ENCODE measurements around the gene HMGN5. TPM values are rescaled to one million over a fixed set of nuclear protein-coding genes. Genes with fewer than 3 reads are reported as not detected.
A peak's percentile ranks its signal among the peaks of the same experiment; 100 is the strongest.

Gene HMGN5
- total RNA-seq, result 0.17 and 3.0 TPM in 2 replicates

GRCh38 chrX:81201671-81202455 is at the start of gene HMGN5, which contains the start of gene SH3BGRL:
Gene HMGN5 (minus strand): TSS chrX:81201913. CDS start chrX:81121549, 80,364 bp downstream.
Gene SH3BGRL (plus strand): TSS chrX:81202102. CDS start chrX:81202201, 99 bp downstream.
- peak; percentile 45 for DNase-seq (ENCODE audit: low read depth)
- TF ChIP-seq CTCF (conservative IDR thresholded peaks at IDR 0.05; ENCODE audit: low read depth, low read length), result no peak
- peak within 1 kb of the TSS; percentile 84 for H3K4me3 ChIP-seq (ENCODE audit: low read depth, low read length)

GRCh38 chrX:81241753-81242152 is 40.0 kb upstream of the HMGN5 start:
- no peak overlapping the region for H3K4me3 ChIP-seq (ENCODE audit: low read depth, low read length)
- TF ChIP-seq CTCF (conservative IDR thresholded peaks at IDR 0.05; ENCODE audit: low read depth, low read length), result no peak
- DNase-seq (ENCODE audit: low read depth), result no peak

- no peak overlapping the region for H3K4me3 ChIP-seq (ENCODE audit: low read depth, low read length)
- no peak for DNase-seq (ENCODE audit: low read depth)
- no peak for TF ChIP-seq CTCF (conservative IDR thresholded peaks at IDR 0.05; ENCODE audit: low read depth, low read length)
Measured at GRCh38 chrX:81240701-81241331, 39.1 kb upstream of the HMGN5 start.

- no peak for DNase-seq (ENCODE audit: low read depth)
- H3K4me3 ChIP-seq (ENCODE audit: low read depth, low read length), result no peak overlapping the region
- TF ChIP-seq CTCF (conservative IDR thresholded peaks at IDR 0.05; ENCODE audit: low read depth, low read length), result no peak
Measured at GRCh38 chrX:81238166-81238565, 36.5 kb upstream of the HMGN5 start.

GRCh38 chrX:81237516-81237915 is 35.8 kb upstream of the HMGN5 start:
- no peak for DNase-seq (ENCODE audit: low read depth)
- H3K4me3 ChIP-seq (ENCODE audit: low read depth, low read length), result no peak overlapping the region
- no peak for TF ChIP-seq CTCF (conservative IDR thresholded peaks at IDR 0.05; ENCODE audit: low read depth, low read length)

GRCh38 chrX:81232218-81232617 is 30.5 kb upstream of the HMGN5 start:
- TF ChIP-seq CTCF (conservative IDR thresholded peaks at IDR 0.05; ENCODE audit: low read depth, low read length), result no peak
- H3K4me3 ChIP-seq (ENCODE audit: low read depth, low read length), result no peak overlapping the region
- DNase-seq (ENCODE audit: low read depth), result no peak

Data from epithelial cell of proximal tubule (primary cell).